HepG2 (cell line): ENCODE data around the gene ABAT. TPM values are rescaled to one million over a fixed set of nuclear protein-coding genes. Genes with fewer than 3 reads are reported as not detected.

Experiments
- CAMTA2 ChIP-seq: sonication (generic); formaldehyde crosslinking; IDR thresholded peaks from 2 replicates; pipeline ENCODE4 v1.4.0; 2020; ENCODE audit warnings: mild to moderate bottlenecking, missing genetic modification reagents, borderline replicate concordance
- CBX2 ChIP-seq, 2 experiments: fragments of 200-600 bp in 1 of 2; sonication (generic); formaldehyde crosslinking in 1 of 2; IDR thresholded peaks; 2 replicates each; pipeline versions ENCODE4 v1.7.0 to v1.8.1; 2018 to 2022; ENCODE audit warnings: low read depth in 2 of 2, low read length in 1 of 2, mild to moderate bottlenecking in 1 of 2, missing genetic modification reagents in 1 of 2
- EEA1 ChIP-seq: sonication (generic); formaldehyde crosslinking; IDR thresholded peaks from 2 replicates; pipeline ENCODE4 v1.5.1; 2020; ENCODE audit warnings: mild to moderate bottlenecking, missing genetic modification reagents, borderline replicate concordance
- FOXJ3 ChIP-seq: sonication (generic); formaldehyde crosslinking; IDR thresholded peaks from 2 replicates; pipeline ENCODE4 v1.4.0; 2020; ENCODE audit warnings: missing genetic modification reagents, mild to moderate bottlenecking, borderline replicate concordance
- HNRNPK ChIP-seq: fragments of 200-400 bp; formaldehyde crosslinking; IDR thresholded peaks from 2 replicates; pipeline ENCODE4 v1.6.1; 2018; ENCODE audit warnings: low read length, low read depth, moderate library complexity, mild to moderate bottlenecking; ENCODE audit not compliant: poor library complexity, severe bottlenecking
- MLLT10 ChIP-seq: sonication (generic); formaldehyde crosslinking; IDR thresholded peaks from 2 replicates; pipeline ENCODE4 v1.4.0; 2020; ENCODE audit warnings: missing genetic modification reagents
- SCMH1 ChIP-seq: sonication (generic); formaldehyde crosslinking; IDR thresholded peaks from 2 replicates; pipeline ENCODE4 v1.9.0; 2021; ENCODE audit warnings: missing genetic modification reagents, mild to moderate bottlenecking, borderline replicate concordance
- SMAD3 ChIP-seq: sonication (generic); formaldehyde crosslinking; IDR thresholded peaks from 2 replicates; pipeline ENCODE4 v1.4.0; 2020; ENCODE audit warnings: missing genetic modification reagents
- STAG1 ChIP-seq: sonication (generic); formaldehyde crosslinking; IDR thresholded peaks from 2 replicates; pipeline ENCODE4 v1.4.0; 2020; ENCODE audit warnings: missing genetic modification reagents
- TOPORS ChIP-seq: sonication (generic); formaldehyde crosslinking; IDR thresholded peaks from 2 replicates; pipeline ENCODE4 v1.8.0; 2023; ENCODE audit warnings: mild to moderate bottlenecking, missing genetic modification reagents
- ZFX ChIP-seq: sonication (generic); formaldehyde crosslinking; IDR thresholded peaks from 2 replicates; pipeline ENCODE4 v1.4.0; 2020; ENCODE audit warnings: mild to moderate bottlenecking, low read depth, missing genetic modification reagents, moderate library complexity
- ZMAT3 ChIP-seq: sonication (generic); formaldehyde crosslinking; conservative IDR thresholded peaks from 2 replicates; pipeline ENCODE4 v1.7.0; 2021; ENCODE audit warnings: missing genetic modification reagents
- ZNF382 ChIP-seq: sonication (generic); formaldehyde crosslinking; IDR thresholded peaks from 2 replicates; pipeline ENCODE4 v1.5.0; 2020; ENCODE audit warnings: missing genetic modification reagents, mild to moderate bottlenecking, borderline replicate concordance
- ZNF615 ChIP-seq: sonication (generic); formaldehyde crosslinking; IDR thresholded peaks from 2 replicates; pipeline ENCODE4 v1.5.0; 2020; ENCODE audit warnings: mild to moderate bottlenecking, missing genetic modification reagents, borderline replicate concordance
- ZNF773 ChIP-seq: sonication (generic); formaldehyde crosslinking; IDR thresholded peaks from 2 replicates; pipeline ENCODE4 v1.4.0; 2020; ENCODE audit warnings: missing genetic modification reagents, borderline replicate concordance
- ZNF83 ChIP-seq: sonication (generic); formaldehyde crosslinking; IDR thresholded peaks from 2 replicates; pipeline ENCODE4 v1.4.0; 2020; ENCODE audit warnings: missing genetic modification reagents, mild to moderate bottlenecking, borderline replicate concordance
- polyA plus RNA-seq, 8 experiments: library from polyadenylated mRNA; depleted of rRNA in 3 of 8; stranded (reverse) in 7 of 8; unstranded in 1 of 8; fragments of >200 nt; fragmentation: Illumina TruSeq in 4 of 8; extraction: Trizol in 4 of 8; gene quantifications; 2 replicates each; pipeline versions ENCODE4 v1.2.1 to v1.2.3, GENCODE V29; 2011 to 2016; ENCODE audit warnings: low read depth in 4 of 8, missing spikeins in 1 of 8, mixed read lengths in 1 of 8; ENCODE audit not compliant: insufficient read depth in 1 of 8
- total RNA-seq, 5 experiments: library from RNA; depleted of rRNA; stranded (reverse); fragments of >200 nt; fragmentation: Illumina TruSeq; extraction: Trizol; gene quantifications; 2 replicates each; pipeline ENCODE4 v1.2.3, GENCODE V29; 2016; ENCODE audit warnings: low read depth in 1 of 5
- TF ChIP-seq, protein P1 (sequence below): IDR thresholded peaks from 2 replicates; pipeline ENCODE4 v1.6.1; 2016
- TF ChIP-seq, protein P2 (sequence below): sonication (generic); formaldehyde crosslinking; IDR thresholded peaks from 2 replicates; pipeline ENCODE4 v1.5.0; 2020; ENCODE audit warnings: missing genetic modification reagents, mild to moderate bottlenecking, borderline replicate concordance
- TF ChIP-seq, protein P3 (sequence below): IDR thresholded peaks from 2 replicates; pipeline ENCODE4 v1.6.1; 2016; ENCODE audit warnings: mild to moderate bottlenecking
- TF ChIP-seq, protein P4 (sequence below): sonication (generic); formaldehyde crosslinking; IDR thresholded peaks from 2 replicates; pipeline ENCODE4 v1.9.0; 2021; ENCODE audit warnings: missing genetic modification reagents, mild to moderate bottlenecking, borderline replicate concordance
- TF ChIP-seq, protein P5 (sequence below): sonication (generic); formaldehyde crosslinking; IDR thresholded peaks from 2 replicates; pipeline ENCODE4 v1.4.0; 2020; ENCODE audit warnings: mild to moderate bottlenecking, missing genetic modification reagents
- TF ChIP-seq, protein P6 (sequence below): sonication (generic); formaldehyde crosslinking; IDR thresholded peaks from 2 replicates; pipeline ENCODE4 v1.5.0; 2020; ENCODE audit warnings: missing genetic modification reagents

ABAT gene
- total and polyA plus RNA-seq, 2 of the 13 experiments (the other 11 are each of a cell fraction or from before 2014, with no cell fraction given) = 47.6 to 97.3 TPM

DNA sequence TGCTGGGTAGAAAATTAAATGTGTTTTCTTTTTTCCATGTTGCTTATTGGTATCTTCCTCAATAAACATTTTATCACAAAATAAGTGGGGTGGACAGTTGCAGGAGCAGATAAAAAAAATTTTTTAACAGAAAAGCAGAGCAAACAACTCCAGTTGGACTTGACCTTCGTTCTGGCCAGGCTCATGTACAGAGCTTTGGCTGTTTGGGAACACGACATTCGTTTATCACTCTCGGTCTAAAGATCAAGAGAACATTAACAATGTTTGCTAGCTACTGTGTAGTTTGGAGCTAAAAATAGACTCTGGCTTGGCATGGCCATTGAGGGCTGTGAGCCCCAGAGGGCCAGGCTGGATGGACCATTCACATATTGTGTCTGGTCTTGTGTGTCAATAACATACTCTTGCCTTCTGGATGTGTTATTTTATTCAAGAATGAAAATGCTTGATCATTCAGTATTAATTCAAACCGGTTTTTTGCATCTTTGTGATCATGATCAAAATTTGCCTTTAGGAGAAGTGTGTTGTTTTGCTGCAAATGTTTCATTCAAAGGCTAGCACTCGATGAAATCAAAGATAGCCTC is 66.4 kb downstream of the ABAT start (continued):
- TF ChIP-seq ZNF382 (CRISPR knock-in tag) (no peak), ZNF83 (CRISPR knock-in tag) (no peak), MLLT10 (CRISPR knock-in tag) (no peak), CAMTA2 (CRISPR knock-in tag) (no peak), ZNF615 (no peak), HNRNPK (no peak), SCMH1 (CRISPR knock-in tag) (no peak), FOXJ3 (peak; percentile 93; the same call in 1 of the 2 replicates), ZMAT3 (CRISPR knock-in tag) (no peak; the same call in 1 of the 2 replicates), STAG1 (peak; percentile 44), EEA1 (CRISPR knock-in tag) (no peak), ZFX (CRISPR knock-in tag) (no peak; the same call in 1 of the 2 replicates), SMAD3 (CRISPR knock-in tag) (peak; percentile 96), CBX2 (IDR thresholded peaks at IDR 0.05; ENCODE audit: low read depth, low read length) (no peak), CBX2 (CRISPR knock-in tag; IDR thresholded peaks at IDR 0.05; ENCODE audit: low read depth) (no peak), ZNF773 (CRISPR knock-in tag) (no peak), TOPORS (peak; percentile 15; the same call in 1 of the 2 replicates)
- TF ChIP-seq, protein P1, sequence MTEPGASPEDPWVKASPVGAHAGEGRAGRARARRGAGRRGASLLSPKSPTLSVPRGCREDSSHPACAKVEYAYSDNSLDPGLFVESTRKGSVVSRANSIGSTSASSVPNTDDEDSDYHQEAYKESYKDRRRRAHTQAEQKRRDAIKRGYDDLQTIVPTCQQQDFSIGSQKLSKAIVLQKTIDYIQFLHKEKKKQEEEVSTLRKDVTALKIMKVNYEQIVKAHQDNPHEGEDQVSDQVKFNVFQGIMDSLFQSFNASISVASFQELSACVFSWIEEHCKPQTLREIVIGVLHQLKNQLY (CRISPR knock-in tag) = peak; percentile 96
- TF ChIP-seq, protein P2, sequence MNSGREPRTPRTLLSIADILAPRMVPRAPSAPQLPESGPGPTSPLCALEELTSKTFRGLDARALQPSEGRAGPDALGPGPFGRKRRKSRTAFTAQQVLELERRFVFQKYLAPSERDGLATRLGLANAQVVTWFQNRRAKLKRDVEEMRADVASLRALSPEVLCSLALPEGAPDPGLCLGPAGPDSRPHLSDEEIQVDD = no peak
- TF ChIP-seq, protein P3, sequence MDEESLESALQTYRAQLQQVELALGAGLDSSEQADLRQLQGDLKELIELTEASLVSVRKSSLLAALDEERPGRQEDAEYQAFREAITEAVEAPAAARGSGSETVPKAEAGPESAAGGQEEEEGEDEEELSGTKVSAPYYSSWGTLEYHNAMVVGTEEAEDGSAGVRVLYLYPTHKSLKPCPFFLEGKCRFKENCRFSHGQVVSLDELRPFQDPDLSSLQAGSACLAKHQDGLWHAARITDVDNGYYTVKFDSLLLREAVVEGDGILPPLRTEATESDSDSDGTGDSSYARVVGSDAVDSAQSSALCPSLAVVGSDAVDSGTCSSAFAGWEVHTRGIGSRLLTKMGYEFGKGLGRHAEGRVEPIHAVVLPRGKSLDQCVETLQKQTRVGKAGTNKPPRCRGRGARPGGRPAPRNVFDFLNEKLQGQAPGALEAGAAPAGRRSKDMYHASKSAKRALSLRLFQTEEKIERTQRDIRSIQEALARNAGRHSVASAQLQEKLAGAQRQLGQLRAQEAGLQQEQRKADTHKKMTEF (CRISPR knock-in tag) = peak; percentile 98
- TF ChIP-seq, protein P4, sequence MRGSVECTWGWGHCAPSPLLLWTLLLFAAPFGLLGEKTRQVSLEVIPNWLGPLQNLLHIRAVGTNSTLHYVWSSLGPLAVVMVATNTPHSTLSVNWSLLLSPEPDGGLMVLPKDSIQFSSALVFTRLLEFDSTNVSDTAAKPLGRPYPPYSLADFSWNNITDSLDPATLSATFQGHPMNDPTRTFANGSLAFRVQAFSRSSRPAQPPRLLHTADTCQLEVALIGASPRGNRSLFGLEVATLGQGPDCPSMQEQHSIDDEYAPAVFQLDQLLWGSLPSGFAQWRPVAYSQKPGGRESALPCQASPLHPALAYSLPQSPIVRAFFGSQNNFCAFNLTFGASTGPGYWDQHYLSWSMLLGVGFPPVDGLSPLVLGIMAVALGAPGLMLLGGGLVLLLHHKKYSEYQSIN (CRISPR knock-in tag) = no peak
- TF ChIP-seq, protein P5, sequence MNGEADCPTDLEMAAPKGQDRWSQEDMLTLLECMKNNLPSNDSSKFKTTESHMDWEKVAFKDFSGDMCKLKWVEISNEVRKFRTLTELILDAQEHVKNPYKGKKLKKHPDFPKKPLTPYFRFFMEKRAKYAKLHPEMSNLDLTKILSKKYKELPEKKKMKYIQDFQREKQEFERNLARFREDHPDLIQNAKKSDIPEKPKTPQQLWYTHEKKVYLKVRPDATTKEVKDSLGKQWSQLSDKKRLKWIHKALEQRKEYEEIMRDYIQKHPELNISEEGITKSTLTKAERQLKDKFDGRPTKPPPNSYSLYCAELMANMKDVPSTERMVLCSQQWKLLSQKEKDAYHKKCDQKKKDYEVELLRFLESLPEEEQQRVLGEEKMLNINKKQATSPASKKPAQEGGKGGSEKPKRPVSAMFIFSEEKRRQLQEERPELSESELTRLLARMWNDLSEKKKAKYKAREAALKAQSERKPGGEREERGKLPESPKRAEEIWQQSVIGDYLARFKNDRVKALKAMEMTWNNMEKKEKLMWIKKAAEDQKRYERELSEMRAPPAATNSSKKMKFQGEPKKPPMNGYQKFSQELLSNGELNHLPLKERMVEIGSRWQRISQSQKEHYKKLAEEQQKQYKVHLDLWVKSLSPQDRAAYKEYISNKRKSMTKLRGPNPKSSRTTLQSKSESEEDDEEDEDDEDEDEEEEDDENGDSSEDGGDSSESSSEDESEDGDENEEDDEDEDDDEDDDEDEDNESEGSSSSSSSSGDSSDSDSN (CRISPR knock-in tag) = peak; percentile 24; the same call in 1 of the 2 replicates
- TF ChIP-seq, protein P6, sequence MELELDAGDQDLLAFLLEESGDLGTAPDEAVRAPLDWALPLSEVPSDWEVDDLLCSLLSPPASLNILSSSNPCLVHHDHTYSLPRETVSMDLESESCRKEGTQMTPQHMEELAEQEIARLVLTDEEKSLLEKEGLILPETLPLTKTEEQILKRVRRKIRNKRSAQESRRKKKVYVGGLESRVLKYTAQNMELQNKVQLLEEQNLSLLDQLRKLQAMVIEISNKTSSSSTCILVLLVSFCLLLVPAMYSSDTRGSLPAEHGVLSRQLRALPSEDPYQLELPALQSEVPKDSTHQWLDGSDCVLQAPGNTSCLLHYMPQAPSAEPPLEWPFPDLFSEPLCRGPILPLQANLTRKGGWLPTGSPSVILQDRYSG (CRISPR knock-in tag) = no peak
